Measurements from ENCODE around the gene ALAS2.

The ALAS2 gene

GRCh38 chrX:55041514-55041913, 10.7 kb upstream of the ALAS2 start:
- FAIRE-seq (no peak), DNase-seq (ENCODE audit: insufficient read length, low spot score) (no peak)
- TF ChIP-seq, protein P1, sequence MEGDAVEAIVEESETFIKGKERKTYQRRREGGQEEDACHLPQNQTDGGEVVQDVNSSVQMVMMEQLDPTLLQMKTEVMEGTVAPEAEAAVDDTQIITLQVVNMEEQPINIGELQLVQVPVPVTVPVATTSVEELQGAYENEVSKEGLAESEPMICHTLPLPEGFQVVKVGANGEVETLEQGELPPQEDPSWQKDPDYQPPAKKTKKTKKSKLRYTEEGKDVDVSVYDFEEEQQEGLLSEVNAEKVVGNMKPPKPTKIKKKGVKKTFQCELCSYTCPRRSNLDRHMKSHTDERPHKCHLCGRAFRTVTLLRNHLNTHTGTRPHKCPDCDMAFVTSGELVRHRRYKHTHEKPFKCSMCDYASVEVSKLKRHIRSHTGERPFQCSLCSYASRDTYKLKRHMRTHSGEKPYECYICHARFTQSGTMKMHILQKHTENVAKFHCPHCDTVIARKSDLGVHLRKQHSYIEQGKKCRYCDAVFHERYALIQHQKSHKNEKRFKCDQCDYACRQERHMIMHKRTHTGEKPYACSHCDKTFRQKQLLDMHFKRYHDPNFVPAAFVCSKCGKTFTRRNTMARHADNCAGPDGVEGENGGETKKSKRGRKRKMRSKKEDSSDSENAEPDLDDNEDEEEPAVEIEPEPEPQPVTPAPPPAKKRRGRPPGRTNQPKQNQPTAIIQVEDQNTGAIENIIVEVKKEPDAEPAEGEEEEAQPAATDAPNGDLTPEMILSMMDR (IDR thresholded peaks at IDR 0.05; ENCODE audit: insufficient read depth, missing control alignments) = no peak

DNA sequence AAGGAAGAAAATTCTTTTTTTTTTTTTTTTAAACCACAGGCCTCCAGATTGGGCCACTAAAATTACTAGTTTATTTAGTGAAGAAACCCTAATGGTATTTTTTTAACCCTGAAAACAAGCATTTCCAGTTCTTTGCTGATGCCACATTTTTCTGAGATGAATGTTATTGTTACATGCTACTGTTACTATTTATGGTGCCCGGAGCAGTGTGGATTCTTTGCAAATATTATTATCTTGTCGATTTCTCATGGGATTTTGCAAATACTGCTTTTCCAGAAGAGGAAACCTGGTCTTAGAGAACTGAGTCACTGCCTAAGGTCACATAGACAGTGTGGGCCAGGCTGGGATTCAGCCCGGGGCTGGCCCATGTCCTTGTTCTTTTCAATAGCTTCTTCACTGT, 8.7 kb upstream of the ALAS2 start:
- no peak for FAIRE-seq
- TF ChIP-seq, protein P1 (IDR thresholded peaks at IDR 0.05; ENCODE audit: insufficient read depth, missing control alignments) = no peak

GRCh38 chrX:55033429-55033828, 2.7 kb upstream of the ALAS2 start:
- TF ChIP-seq, protein P1 (IDR thresholded peaks at IDR 0.05; ENCODE audit: insufficient read depth, missing control alignments) = no peak
- FAIRE-seq (no peak), DNase-seq (ENCODE audit: insufficient read length, low spot score) (no peak)

More for the DNA sequence above, 8.7 kb upstream of the ALAS2 start:
- no peak for DNase-seq (ENCODE audit: insufficient read length, low spot score)

- FAIRE-seq (no peak), DNase-seq (ENCODE audit: insufficient read length, low spot score) (no peak)
- TF ChIP-seq, protein P1 (IDR thresholded peaks at IDR 0.05; ENCODE audit: insufficient read depth, missing control alignments) = no peak
Observed at GRCh38 chrX:55029291-55029690, 1.5 kb downstream of the ALAS2 start.

DNA sequence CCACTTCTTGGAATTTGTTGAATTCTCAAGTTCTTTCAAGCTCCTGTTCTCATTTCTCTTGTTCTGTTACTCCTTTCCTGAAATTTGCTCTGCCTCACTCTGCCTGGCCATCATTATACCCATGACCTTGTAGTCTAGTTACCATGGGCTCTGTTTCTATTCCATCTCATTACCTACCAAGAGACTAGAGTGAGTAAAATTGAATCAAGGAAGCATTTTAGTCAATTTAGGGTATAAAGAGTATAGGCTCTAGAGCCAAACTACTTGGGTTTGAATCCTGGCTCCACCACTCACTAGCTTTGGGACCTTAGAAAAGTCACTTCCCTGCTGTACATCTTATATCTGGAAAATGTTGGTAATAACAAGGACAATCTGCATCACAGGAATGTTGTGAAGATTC, 2.2 kb downstream of the ALAS2 start:
- FAIRE-seq (no peak), DNase-seq (ENCODE audit: insufficient read length, low spot score) (no peak)
- TF ChIP-seq, protein P1 (IDR thresholded peaks at IDR 0.05; ENCODE audit: insufficient read depth, missing control alignments) = no peak

DNA sequence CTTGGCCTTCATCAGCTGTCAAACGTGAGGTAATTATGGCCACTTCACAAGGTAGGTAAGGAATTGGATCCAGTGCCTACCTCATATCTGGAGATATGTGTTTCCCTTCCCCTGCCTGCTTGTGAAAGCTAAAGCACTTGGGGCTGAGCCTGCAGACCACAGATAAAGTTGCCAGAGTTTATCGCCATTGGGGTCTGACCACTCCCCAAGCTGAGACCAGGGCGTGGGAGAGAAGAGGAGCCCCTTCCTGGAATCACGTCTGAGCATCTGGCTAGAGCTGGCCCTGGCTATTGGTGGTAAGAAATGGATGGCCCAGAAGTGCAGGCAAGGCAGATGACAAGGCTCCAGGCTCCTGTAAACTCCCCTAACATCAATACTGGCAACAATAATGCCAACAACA, 2.7 kb downstream of the ALAS2 start:
- DNase-seq (ENCODE audit: insufficient read length, low spot score) = no peak
- TF ChIP-seq, protein P1 (IDR thresholded peaks at IDR 0.05; ENCODE audit: insufficient read depth, missing control alignments) = no peak
- FAIRE-seq = no peak

DNA sequence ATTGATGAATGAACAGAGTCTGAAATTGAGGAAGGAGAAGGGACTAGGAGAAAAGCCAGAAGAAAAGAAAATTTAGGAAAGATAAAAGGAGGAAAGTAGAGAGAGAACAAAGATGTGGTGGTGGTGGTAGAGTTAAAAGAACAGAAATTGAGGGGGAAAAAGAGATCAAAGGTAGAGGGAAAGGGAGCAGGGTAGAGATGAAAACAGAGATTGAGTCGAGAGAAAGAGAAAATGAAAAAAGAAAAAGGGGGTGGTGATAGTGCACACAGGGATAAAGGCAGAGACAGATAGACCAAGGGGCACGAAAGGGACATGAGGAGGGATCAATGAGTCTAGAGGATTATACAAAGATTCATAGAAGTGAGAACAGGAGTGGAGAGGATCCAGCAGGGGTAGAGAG, 3.9 kb downstream of the ALAS2 start:
- TF ChIP-seq, protein P1 (IDR thresholded peaks at IDR 0.05; ENCODE audit: insufficient read depth, missing control alignments) = no peak
- FAIRE-seq (no peak), DNase-seq (ENCODE audit: insufficient read length, low spot score) (no peak)

All from D721Med (cell line).